ENCODE measurements around the gene RBP2. TPM values are rescaled to one million over a fixed set of nuclear protein-coding genes. Genes with fewer than 3 reads are reported as not detected.

The RBP2 gene
- total and polyA plus RNA-seq, 4 donors: 0.33 to 1.3 (median 1.1) TPM; not detected in 1

- H3K36me3 ChIP-seq (ENCODE audit: control insufficient read depth in 4 of 4, insufficient read depth in 4 of 4, low read length in 4 of 4): no peaks in the 10 kb centered on the region
- 38 to 100% methylated on average over 1 of the region's 1 CpG for WGBS, 2 donors
- H3K9ac ChIP-seq (ENCODE audit: insufficient read depth in 1 of 2, low read length in 2 of 2): no peak overlapping the region
- no peak overlapping the region for H3K27ac ChIP-seq (ENCODE audit: low read depth in 1 of 2, low read length in 1 of 2)
- ATAC-seq (ENCODE audit: insufficient read depth, low FRiP score) (no peak), DNase-seq (no peak)
- TF ChIP-seq, protein P1, sequence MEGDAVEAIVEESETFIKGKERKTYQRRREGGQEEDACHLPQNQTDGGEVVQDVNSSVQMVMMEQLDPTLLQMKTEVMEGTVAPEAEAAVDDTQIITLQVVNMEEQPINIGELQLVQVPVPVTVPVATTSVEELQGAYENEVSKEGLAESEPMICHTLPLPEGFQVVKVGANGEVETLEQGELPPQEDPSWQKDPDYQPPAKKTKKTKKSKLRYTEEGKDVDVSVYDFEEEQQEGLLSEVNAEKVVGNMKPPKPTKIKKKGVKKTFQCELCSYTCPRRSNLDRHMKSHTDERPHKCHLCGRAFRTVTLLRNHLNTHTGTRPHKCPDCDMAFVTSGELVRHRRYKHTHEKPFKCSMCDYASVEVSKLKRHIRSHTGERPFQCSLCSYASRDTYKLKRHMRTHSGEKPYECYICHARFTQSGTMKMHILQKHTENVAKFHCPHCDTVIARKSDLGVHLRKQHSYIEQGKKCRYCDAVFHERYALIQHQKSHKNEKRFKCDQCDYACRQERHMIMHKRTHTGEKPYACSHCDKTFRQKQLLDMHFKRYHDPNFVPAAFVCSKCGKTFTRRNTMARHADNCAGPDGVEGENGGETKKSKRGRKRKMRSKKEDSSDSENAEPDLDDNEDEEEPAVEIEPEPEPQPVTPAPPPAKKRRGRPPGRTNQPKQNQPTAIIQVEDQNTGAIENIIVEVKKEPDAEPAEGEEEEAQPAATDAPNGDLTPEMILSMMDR (IDR thresholded peaks at IDR 0.05; ENCODE audit: control extremely low read depth, extremely low read depth): no peak
- H3K4me3 ChIP-seq: no peak overlapping the region
- no peaks in the 10 kb centered on the region for H3K4me1 ChIP-seq (ENCODE audit: control insufficient read depth in 5 of 5, insufficient read depth in 5 of 5, low read length in 5 of 5)
- no peaks in the 10 kb centered on the region for H3K9me3 ChIP-seq (ENCODE audit: control insufficient read depth in 4 of 4, insufficient read depth in 3 of 4, low read length in 3 of 4)
- H3K27me3 ChIP-seq (ENCODE audit: control insufficient read depth in 3 of 3, insufficient read depth in 3 of 3, low read length in 2 of 3): no peaks in the 10 kb centered on the region
These were observed 33.3 kb upstream of the RBP2 start for GRCh38 chr3:139509631-139510030.

GRCh38 chr3:139506766-139507165 is 30.4 kb upstream of the RBP2 start:
- Histone ChIP-seq H3K27me3 (ENCODE audit: control insufficient read depth in 3 of 3, insufficient read depth in 3 of 3, low read length in 2 of 3) (no peaks in the 10 kb centered on the region), H3K9me3 (ENCODE audit: control insufficient read depth in 4 of 4, insufficient read depth in 3 of 4, low read length in 3 of 4) (no peaks in the 10 kb centered on the region), H3K4me3 (no peak overlapping the region), H3K27ac (ENCODE audit: low read depth in 1 of 2, low read length in 1 of 2) (no peak overlapping the region), H3K4me1 (ENCODE audit: control insufficient read depth in 5 of 5, insufficient read depth in 5 of 5, low read length in 5 of 5) (no peaks in the 10 kb centered on the region), H3K36me3 (ENCODE audit: control insufficient read depth in 4 of 4, insufficient read depth in 4 of 4, low read length in 4 of 4) (no peaks in the 10 kb centered on the region), H3K9ac (ENCODE audit: insufficient read depth in 1 of 2, low read length in 2 of 2) (no peak overlapping the region)
- WGBS, 2 donors: 74 to 77% methylated on average over 2 of the region's 2 CpGs
- TF ChIP-seq, protein P1 (IDR thresholded peaks at IDR 0.05; ENCODE audit: control extremely low read depth, extremely low read depth): no peak
- ATAC-seq (ENCODE audit: insufficient read depth, low FRiP score) (no peak), DNase-seq (no peak)

- no peak for DNase-seq
- H3K4me3 ChIP-seq: no peak overlapping the region
- WGBS, 2 donors: 86 to 91% methylated on average over 2 of the region's 2 CpGs
- no peaks in the 10 kb centered on the region for H3K4me1 ChIP-seq (ENCODE audit: control insufficient read depth in 5 of 5, insufficient read depth in 5 of 5, low read length in 5 of 5)
- no peaks in the 10 kb centered on the region for H3K36me3 ChIP-seq (ENCODE audit: control insufficient read depth in 4 of 4, insufficient read depth in 4 of 4, low read length in 4 of 4)
- no peak overlapping the region for H3K9ac ChIP-seq (ENCODE audit: insufficient read depth in 1 of 2, low read length in 2 of 2)
- H3K27ac ChIP-seq (ENCODE audit: low read depth in 1 of 2, low read length in 1 of 2): no peak overlapping the region
- no peak for ATAC-seq (ENCODE audit: insufficient read depth, low FRiP score)
- no peaks in the 10 kb centered on the region for H3K27me3 ChIP-seq (ENCODE audit: control insufficient read depth in 3 of 3, insufficient read depth in 3 of 3, low read length in 2 of 3)
- TF ChIP-seq, protein P1 (IDR thresholded peaks at IDR 0.05; ENCODE audit: control extremely low read depth, extremely low read depth): no peak
- H3K9me3 ChIP-seq (ENCODE audit: control insufficient read depth in 4 of 4, insufficient read depth in 3 of 4, low read length in 3 of 4): no peaks in the 10 kb centered on the region
These were observed 29.6 kb upstream of the RBP2 start for GRCh38 chr3:139505829-139506386.

DNA sequence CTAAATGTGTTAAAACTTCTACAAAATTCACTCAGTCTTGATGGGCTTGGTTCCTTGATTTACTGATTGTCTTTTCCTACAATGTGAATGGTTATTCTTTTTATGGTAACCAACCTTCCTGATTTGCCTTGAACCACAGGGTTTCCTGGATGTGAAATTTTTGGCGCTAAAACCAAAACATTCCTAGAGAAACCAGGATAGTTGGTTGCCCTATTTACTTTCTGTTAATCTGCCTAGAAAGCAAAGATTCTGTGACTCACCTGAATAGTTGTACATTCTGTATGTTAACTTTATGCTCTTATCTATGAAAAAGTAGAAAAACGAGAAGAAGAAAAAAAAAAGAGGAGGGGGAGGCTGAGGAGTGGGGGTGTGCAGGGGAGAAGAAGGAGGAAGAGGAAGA is 23.2 kb upstream of the RBP2 start:
- no peak overlapping the region for H3K27ac ChIP-seq (ENCODE audit: low read depth in 1 of 2, low read length in 1 of 2)
- H3K36me3 ChIP-seq (ENCODE audit: control insufficient read depth in 4 of 4, insufficient read depth in 4 of 4, low read length in 4 of 4): no peaks in the 10 kb centered on the region
- no peaks in the 10 kb centered on the region for H3K27me3 ChIP-seq (ENCODE audit: control insufficient read depth in 3 of 3, insufficient read depth in 3 of 3, low read length in 2 of 3)
- TF ChIP-seq, protein P1 (IDR thresholded peaks at IDR 0.05; ENCODE audit: control extremely low read depth, extremely low read depth): no peak
- no peak overlapping the region for H3K4me3 ChIP-seq
- 65 to 82% methylated on average over 2 of the region's 2 CpGs for WGBS, 2 donors
- no peaks in the 10 kb centered on the region for H3K4me1 ChIP-seq (ENCODE audit: control insufficient read depth in 5 of 5, insufficient read depth in 5 of 5, low read length in 5 of 5)
- no peak overlapping the region for H3K9ac ChIP-seq (ENCODE audit: insufficient read depth in 1 of 2, low read length in 2 of 2)
- no peak for ATAC-seq (ENCODE audit: insufficient read depth, low FRiP score)
- no peak for DNase-seq
- peaks cover 0 to 2% (median 0%) of the 10 kb centered on the region in 4 donors for H3K9me3 ChIP-seq (ENCODE audit: control insufficient read depth in 4 of 4, insufficient read depth in 3 of 4, low read length in 3 of 4)
